OCI-LY3 (cell line): ENCODE measurements around the gene FAM219B.
A peak's percentile ranks its signal among the peaks of the same experiment; 100 is the strongest.

Source experiments
- H2AFZ ChIP-seq: fragments of 200-600, 300-600 bp; shearing (Covaris generic); 2 replicates; pipeline ENCODE4 v1.6.0; 2014; ENCODE audit warnings: antibody characterized with exemption, low read depth, low read length
- H3K27ac ChIP-seq: fragments of 200-600, 300-600 bp; sonication (generic); 2 replicates; pipeline ENCODE4 v1.5.1; 2014; ENCODE audit warnings: mild to moderate bottlenecking, low read length, moderate library complexity, mixed read lengths
- H3K27me3 ChIP-seq: fragments of 200-600, 300-600 bp; sonication (generic); 2 replicates; pipeline ENCODE4 v1.6.1; 2014; ENCODE audit warnings: low read depth, low read length, mixed read lengths
- H3K36me3 ChIP-seq: fragments of 200-600, 300-600 bp; sonication (generic); replicated peaks from 2 replicates; pipeline ENCODE3; 2014; ENCODE audit warnings: low read depth, low read length, mixed read lengths
- H3K4me1 ChIP-seq: fragments of 300-600, 200-600 bp; sonication (generic); 2 replicates; pipeline ENCODE4 v1.6.1; 2014; ENCODE audit warnings: low read length, mixed read lengths
- H3K4me2 ChIP-seq: fragments of 200-600, 300-600 bp; sonication (generic); 2 replicates; pipeline ENCODE4 v1.6.1; 2014; ENCODE audit warnings: low read length, mixed read lengths
- H3K4me3 ChIP-seq: fragments of 300-600, 200-600 bp; sonication (generic); 2 replicates; pipeline ENCODE4 v1.5.1; 2014; ENCODE audit warnings: antibody characterized with exemption, mild to moderate bottlenecking, low read length, moderate library complexity
- H3K79me2 ChIP-seq: fragments of 300-600, 200-600 bp; shearing (Covaris generic); 2 replicates; pipeline ENCODE4 v1.6.1; 2014; ENCODE audit warnings: mild to moderate bottlenecking, low read length, mixed read lengths
- H3K9ac ChIP-seq: fragments of 300-600, 200-600 bp; shearing (Covaris generic); 2 replicates; pipeline ENCODE4 v1.6.0; 2014; ENCODE audit warnings: mild to moderate bottlenecking, low read length, moderate library complexity
- H3K9me3 ChIP-seq: fragments of 200-600, 300-600 bp; shearing (Covaris generic); 2 replicates; pipeline ENCODE4 v1.6.1; 2014; ENCODE audit warnings: low read length, mixed read lengths; ENCODE audit not compliant: insufficient read depth
- H4K20me1 ChIP-seq: fragments of 200-600, 300-600 bp; sonication (generic); 2 replicates; pipeline ENCODE4 v1.6.1; 2016; ENCODE audit warnings: low read length, mixed read lengths; ENCODE audit not compliant: insufficient read depth
- CTCF ChIP-seq: fragments of 200-600, 300-600 bp; sonication (generic); IDR thresholded peaks from 2 replicates; pipeline ENCODE4 v1.5.1; 2014; ENCODE audit warnings: antibody characterized with exemption, low read length, low read depth
- EZH2phosphoT487 ChIP-seq: fragments of 200-600 bp; shearing (Covaris generic); IDR thresholded peaks from 2 replicates; pipeline ENCODE4 v1.6.1; 2018; ENCODE audit warnings: antibody characterized with exemption, mixed run types, low read depth

The FAM219B gene

GRCh38 chr15:74902295-74903075 lies 4.2 kb downstream of the FAM219B start:
- TF ChIP-seq EZH2phosphoT487 (no peak), CTCF (no peak)
- Histone ChIP-seq H3K4me1 (peaks cover 40% of the 10 kb centered on the region), H3K9ac (no peak overlapping the region), H3K4me3 (no peak overlapping the region), H3K27me3 (no peaks in the 10 kb centered on the region), H3K27ac (peak overlapping the region; percentile 11), H3K36me3 (peaks cover 67% of the 10 kb centered on the region), H3K4me2 (no peak overlapping the region), H3K79me2 (peaks cover 27% of the 10 kb centered on the region), H4K20me1 (no peaks in the 10 kb centered on the region), H2AFZ (no peak overlapping the region), H3K9me3 (no peaks in the 10 kb centered on the region)

- no peak overlapping the region for H3K4me3 ChIP-seq
- peak overlapping the region; percentile 49 for H3K27ac ChIP-seq
- no peak overlapping the region for H2AFZ ChIP-seq
- H3K36me3 ChIP-seq, result peaks cover 76% of the 10 kb centered on the region
- H3K4me2 ChIP-seq, result peak overlapping the region; percentile 9; the same call in 1 of the 2 replicates
- no peak for TF ChIP-seq EZH2phosphoT487
- TF ChIP-seq CTCF, result peak; percentile 96
- no peak overlapping the region for H3K9ac ChIP-seq
- H4K20me1 ChIP-seq, result no peaks in the 10 kb centered on the region
- H3K27me3 ChIP-seq, result no peaks in the 10 kb centered on the region
- H3K79me2 ChIP-seq, result peaks cover 27% of the 10 kb centered on the region
- H3K4me1 ChIP-seq, result peaks cover 35% of the 10 kb centered on the region
- no peaks in the 10 kb centered on the region for H3K9me3 ChIP-seq
These were observed 5.0 kb downstream of the FAM219B start for GRCh38 chr15:74901612-74902063.

GRCh38 chr15:74897300-74897701 lies 9.3 kb downstream of the FAM219B start:
- no peaks in the 10 kb centered on the region for H4K20me1 ChIP-seq
- peaks cover 15% of the 10 kb centered on the region for H3K79me2 ChIP-seq
- 0 out of 2 replicates have a peak overlapping the region, but pooled peaks have one; percentile 20 for H3K27ac ChIP-seq
- H3K4me1 ChIP-seq, result peaks cover 25% of the 10 kb centered on the region
- no peak overlapping the region for H3K9ac ChIP-seq
- TF ChIP-seq EZH2phosphoT487, result no peak
- TF ChIP-seq CTCF, result no peak
- H2AFZ ChIP-seq, result no peak overlapping the region
- H3K9me3 ChIP-seq, result no peaks in the 10 kb centered on the region
- no peaks in the 10 kb centered on the region for H3K27me3 ChIP-seq
- no peak overlapping the region for H3K4me3 ChIP-seq
- H3K36me3 ChIP-seq, result peaks cover 82% of the 10 kb centered on the region
- no peak overlapping the region for H3K4me2 ChIP-seq

GRCh38 chr15:74896316-74896715 lies 10.3 kb downstream of the FAM219B start:
- H3K4me3 ChIP-seq, result no peak overlapping the region
- no peak overlapping the region for H3K9ac ChIP-seq
- H3K4me2 ChIP-seq, result no peak overlapping the region
- peaks cover 81% of the 10 kb centered on the region for H3K36me3 ChIP-seq
- H3K4me1 ChIP-seq, result peaks cover 27% of the 10 kb centered on the region
- H3K79me2 ChIP-seq, result peaks cover 20% of the 10 kb centered on the region
- no peak overlapping the region for H3K27ac ChIP-seq
- H4K20me1 ChIP-seq, result no peaks in the 10 kb centered on the region
- H3K9me3 ChIP-seq, result no peaks in the 10 kb centered on the region
- no peaks in the 10 kb centered on the region for H3K27me3 ChIP-seq
- TF ChIP-seq EZH2phosphoT487, result no peak
- TF ChIP-seq CTCF, result no peak
- H2AFZ ChIP-seq, result no peak overlapping the region
